SK-N-SH treated with all-trans-retinoic acid at 6 μM for 48 hours (cell line): Measurements from ENCODE around the gene SKI.

ENCODE experiments used
- ATAC-seq: fragments of 200-7000 bp; cut with Tn5 transposase; 3 replicates; pipeline ENCODE4 v1.9.1; 2020; ENCODE audit warnings: mild to moderate bottlenecking, moderate library complexity
- ARNTL ChIP-seq: fragments of 450-650 bp; formaldehyde crosslinking; IDR thresholded peaks from 2 replicates; pipeline ENCODE4 v1.5.0; 2020; ENCODE audit warnings: low read depth, mild to moderate bottlenecking, moderate library complexity, borderline replicate concordance
- BACH2 ChIP-seq: fragments of 250-450 bp; sonication (Bioruptor Pico); IDR thresholded peaks from 2 replicates; pipeline ENCODE4 v1.9.0; 2021; ENCODE audit warnings: mild to moderate bottlenecking, borderline replicate concordance
- CSDC2 ChIP-seq: fragments of 250-450 bp; sonication (Bioruptor Pico); IDR thresholded peaks from 2 replicates; pipeline ENCODE4 v1.5.0; 2020; ENCODE audit warnings: mild to moderate bottlenecking, moderate library complexity
- ESRRG ChIP-seq: fragments of 250-450 bp; sonication (Bioruptor Pico); IDR thresholded peaks from 2 replicates; pipeline ENCODE4 v1.6.1; 2021; ENCODE audit warnings: mild to moderate bottlenecking
- GLIS3 ChIP-seq: fragments of 250-450 bp; sonication (Bioruptor Pico); IDR thresholded peaks from 2 replicates; pipeline ENCODE4 v1.5.0; 2020; ENCODE audit warnings: mild to moderate bottlenecking, moderate library complexity
- ISL1 ChIP-seq: fragments of 250-450 bp; sonication (Bioruptor Pico); IDR thresholded peaks from 2 replicates; pipeline ENCODE4 v2.1.2; 2022; ENCODE audit warnings: mild to moderate bottlenecking, moderate library complexity
- OSR1 ChIP-seq: fragments of 250-450 bp; sonication (Bioruptor Pico); IDR thresholded peaks from 2 replicates; pipeline ENCODE4 v1.8.0; 2022; ENCODE audit warnings: moderate library complexity, mild to moderate bottlenecking, inconsistent platforms
- PPARA ChIP-seq: fragments of 250-450 bp; sonication (Bioruptor Pico); IDR thresholded peaks from 2 replicates; pipeline ENCODE4 v1.5.0; 2020; ENCODE audit warnings: mild to moderate bottlenecking, borderline replicate concordance
- RARB ChIP-seq: fragments of 250-450 bp; sonication (Bioruptor Pico); IDR thresholded peaks from 2 replicates; pipeline ENCODE4 v1.8.0; 2021; ENCODE audit warnings: mild to moderate bottlenecking, moderate library complexity
- SNAI2 ChIP-seq: fragments of 250-450 bp; sonication (Bioruptor Pico); IDR thresholded peaks from 2 replicates; pipeline ENCODE4 v1.5.0; 2020; ENCODE audit warnings: mild to moderate bottlenecking, moderate library complexity
- TCF4 ChIP-seq: fragments of 250-450 bp; sonication (Bioruptor Pico); IDR thresholded peaks from 2 replicates; pipeline ENCODE4 v1.8.0; 2021; ENCODE audit warnings: mild to moderate bottlenecking, moderate library complexity, borderline replicate concordance
- TOX ChIP-seq: fragments of 250-450 bp; sonication (Bioruptor Pico); IDR thresholded peaks from 2 replicates; pipeline ENCODE4 v1.8.0; 2021; ENCODE audit warnings: mild to moderate bottlenecking, moderate library complexity, borderline replicate concordance
- ZC3H10 ChIP-seq: fragments of 250-450 bp; sonication (Bioruptor Pico); IDR thresholded peaks from 2 replicates; pipeline ENCODE4 v1.5.1; 2021; ENCODE audit warnings: mild to moderate bottlenecking, moderate library complexity
- ZFP3 ChIP-seq: fragments of 250-450 bp; sonication (Bioruptor Pico); IDR thresholded peaks from 2 replicates; pipeline ENCODE4 v1.5.0; 2020; ENCODE audit warnings: mild to moderate bottlenecking, moderate library complexity
- ZNF565 ChIP-seq: fragments of 450-650 bp; formaldehyde crosslinking; conservative IDR thresholded peaks from 2 replicates; pipeline ENCODE4 v1.5.0; 2020; ENCODE audit warnings: low read depth, mild to moderate bottlenecking, moderate library complexity
- ZNF70 ChIP-seq: fragments of 450-650 bp; formaldehyde crosslinking; IDR thresholded peaks from 2 replicates; pipeline ENCODE4 v1.5.0; 2020; ENCODE audit warnings: mild to moderate bottlenecking, moderate library complexity
- TF ChIP-seq, protein P1 (sequence below): fragments of 250-450 bp; sonication (Bioruptor Pico); IDR thresholded peaks from 2 replicates; pipeline ENCODE4 v1.5.1; 2020; ENCODE audit warnings: low read depth, mild to moderate bottlenecking, moderate library complexity
- TF ChIP-seq, protein P2 (sequence below): fragments of 250-450 bp; sonication (Bioruptor Pico); IDR thresholded peaks from 2 replicates; pipeline ENCODE4 v1.5.1; 2021; ENCODE audit warnings: mild to moderate bottlenecking, moderate library complexity
- TF ChIP-seq, protein P3 (sequence below): fragments of 250-450 bp; sonication (Bioruptor Pico); IDR thresholded peaks from 2 replicates; pipeline ENCODE4 v1.5.0; 2020; ENCODE audit warnings: mild to moderate bottlenecking, moderate library complexity
- TF ChIP-seq, protein P4 (sequence below): fragments of 250-450 bp; sonication (Bioruptor Pico); IDR thresholded peaks from 2 replicates; pipeline ENCODE4 v1.8.0; 2020; ENCODE audit warnings: mild to moderate bottlenecking, moderate library complexity, borderline replicate concordance
- TF ChIP-seq, protein P5 (sequence below): fragments of 250-450 bp; sonication (Bioruptor Pico); IDR thresholded peaks from 2 replicates; pipeline ENCODE4 v1.8.0; 2021; ENCODE audit warnings: low read depth, mild to moderate bottlenecking, moderate library complexity, borderline replicate concordance

The SKI gene

DNA sequence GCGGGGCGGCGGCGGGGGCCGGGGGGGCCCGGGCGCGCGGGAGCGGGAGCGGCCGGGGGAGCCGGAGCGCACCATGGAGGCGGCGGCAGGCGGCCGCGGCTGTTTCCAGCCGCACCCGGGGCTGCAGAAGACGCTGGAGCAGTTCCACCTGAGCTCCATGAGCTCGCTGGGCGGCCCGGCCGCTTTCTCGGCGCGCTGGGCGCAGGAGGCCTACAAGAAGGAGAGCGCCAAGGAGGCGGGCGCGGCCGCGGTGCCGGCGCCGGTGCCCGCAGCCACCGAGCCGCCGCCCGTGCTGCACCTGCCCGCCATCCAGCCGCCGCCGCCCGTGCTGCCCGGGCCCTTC is 546 bp downstream of the SKI start:
- TF ChIP-seq TOX (no peak), ZC3H10 (no peak), ARNTL (CRISPR knock-in tag) (no peak), RARB (CRISPR knock-in tag) (no peak), TCF4 (CRISPR knock-in tag) (no peak), GLIS3 (CRISPR knock-in tag) (no peak), ISL1 (CRISPR knock-in tag) (no peak), ZNF70 (CRISPR knock-in tag) (no peak), OSR1 (CRISPR knock-in tag) (no peak)
- TF ChIP-seq, protein P1, sequence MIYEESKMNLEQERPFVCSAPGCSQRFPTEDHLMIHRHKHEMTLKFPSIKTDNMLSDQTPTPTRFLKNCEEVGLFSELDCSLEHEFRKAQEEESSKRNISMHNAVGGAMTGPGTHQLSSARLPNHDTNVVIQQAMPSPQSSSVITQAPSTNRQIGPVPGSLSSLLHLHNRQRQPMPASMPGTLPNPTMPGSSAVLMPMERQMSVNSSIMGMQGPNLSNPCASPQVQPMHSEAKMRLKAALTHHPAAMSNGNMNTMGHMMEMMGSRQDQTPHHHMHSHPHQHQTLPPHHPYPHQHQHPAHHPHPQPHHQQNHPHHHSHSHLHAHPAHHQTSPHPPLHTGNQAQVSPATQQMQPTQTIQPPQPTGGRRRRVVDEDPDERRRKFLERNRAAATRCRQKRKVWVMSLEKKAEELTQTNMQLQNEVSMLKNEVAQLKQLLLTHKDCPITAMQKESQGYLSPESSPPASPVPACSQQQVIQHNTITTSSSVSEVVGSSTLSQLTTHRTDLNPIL: no peak
- TF ChIP-seq, protein P2, sequence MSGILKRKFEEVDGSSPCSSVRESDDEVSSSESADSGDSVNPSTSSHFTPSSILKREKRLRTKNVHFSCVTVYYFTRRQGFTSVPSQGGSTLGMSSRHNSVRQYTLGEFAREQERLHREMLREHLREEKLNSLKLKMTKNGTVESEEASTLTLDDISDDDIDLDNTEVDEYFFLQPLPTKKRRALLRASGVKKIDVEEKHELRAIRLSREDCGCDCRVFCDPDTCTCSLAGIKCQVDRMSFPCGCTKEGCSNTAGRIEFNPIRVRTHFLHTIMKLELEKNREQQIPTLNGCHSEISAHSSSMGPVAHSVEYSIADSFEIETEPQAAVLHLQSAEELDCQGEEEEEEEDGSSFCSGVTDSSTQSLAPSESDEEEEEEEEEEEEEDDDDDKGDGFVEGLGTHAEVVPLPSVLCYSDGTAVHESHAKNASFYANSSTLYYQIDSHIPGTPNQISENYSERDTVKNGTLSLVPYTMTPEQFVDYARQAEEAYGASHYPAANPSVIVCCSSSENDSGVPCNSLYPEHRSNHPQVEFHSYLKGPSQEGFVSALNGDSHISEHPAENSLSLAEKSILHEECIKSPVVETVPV (CRISPR knock-in tag): no peak
- TF ChIP-seq, protein P3, sequence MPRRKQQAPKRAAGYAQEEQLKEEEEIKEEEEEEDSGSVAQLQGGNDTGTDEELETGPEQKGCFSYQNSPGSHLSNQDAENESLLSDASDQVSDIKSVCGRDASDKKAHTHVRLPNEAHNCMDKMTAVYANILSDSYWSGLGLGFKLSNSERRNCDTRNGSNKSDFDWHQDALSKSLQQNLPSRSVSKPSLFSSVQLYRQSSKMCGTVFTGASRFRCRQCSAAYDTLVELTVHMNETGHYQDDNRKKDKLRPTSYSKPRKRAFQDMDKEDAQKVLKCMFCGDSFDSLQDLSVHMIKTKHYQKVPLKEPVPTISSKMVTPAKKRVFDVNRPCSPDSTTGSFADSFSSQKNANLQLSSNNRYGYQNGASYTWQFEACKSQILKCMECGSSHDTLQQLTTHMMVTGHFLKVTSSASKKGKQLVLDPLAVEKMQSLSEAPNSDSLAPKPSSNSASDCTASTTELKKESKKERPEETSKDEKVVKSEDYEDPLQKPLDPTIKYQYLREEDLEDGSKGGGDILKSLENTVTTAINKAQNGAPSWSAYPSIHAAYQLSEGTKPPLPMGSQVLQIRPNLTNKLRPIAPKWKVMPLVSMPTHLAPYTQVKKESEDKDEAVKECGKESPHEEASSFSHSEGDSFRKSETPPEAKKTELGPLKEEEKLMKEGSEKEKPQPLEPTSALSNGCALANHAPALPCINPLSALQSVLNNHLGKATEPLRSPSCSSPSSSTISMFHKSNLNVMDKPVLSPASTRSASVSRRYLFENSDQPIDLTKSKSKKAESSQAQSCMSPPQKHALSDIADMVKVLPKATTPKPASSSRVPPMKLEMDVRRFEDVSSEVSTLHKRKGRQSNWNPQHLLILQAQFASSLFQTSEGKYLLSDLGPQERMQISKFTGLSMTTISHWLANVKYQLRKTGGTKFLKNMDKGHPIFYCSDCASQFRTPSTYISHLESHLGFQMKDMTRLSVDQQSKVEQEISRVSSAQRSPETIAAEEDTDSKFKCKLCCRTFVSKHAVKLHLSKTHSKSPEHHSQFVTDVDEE: no peak
- TF ChIP-seq, protein P4, sequence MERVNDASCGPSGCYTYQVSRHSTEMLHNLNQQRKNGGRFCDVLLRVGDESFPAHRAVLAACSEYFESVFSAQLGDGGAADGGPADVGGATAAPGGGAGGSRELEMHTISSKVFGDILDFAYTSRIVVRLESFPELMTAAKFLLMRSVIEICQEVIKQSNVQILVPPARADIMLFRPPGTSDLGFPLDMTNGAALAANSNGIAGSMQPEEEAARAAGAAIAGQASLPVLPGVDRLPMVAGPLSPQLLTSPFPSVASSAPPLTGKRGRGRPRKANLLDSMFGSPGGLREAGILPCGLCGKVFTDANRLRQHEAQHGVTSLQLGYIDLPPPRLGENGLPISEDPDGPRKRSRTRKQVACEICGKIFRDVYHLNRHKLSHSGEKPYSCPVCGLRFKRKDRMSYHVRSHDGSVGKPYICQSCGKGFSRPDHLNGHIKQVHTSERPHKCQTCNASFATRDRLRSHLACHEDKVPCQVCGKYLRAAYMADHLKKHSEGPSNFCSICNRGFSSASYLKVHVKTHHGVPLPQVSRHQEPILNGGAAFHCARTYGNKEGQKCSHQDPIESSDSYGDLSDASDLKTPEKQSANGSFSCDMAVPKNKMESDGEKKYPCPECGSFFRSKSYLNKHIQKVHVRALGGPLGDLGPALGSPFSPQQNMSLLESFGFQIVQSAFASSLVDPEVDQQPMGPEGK: no peak
- ATAC-seq: no peak

DNA sequence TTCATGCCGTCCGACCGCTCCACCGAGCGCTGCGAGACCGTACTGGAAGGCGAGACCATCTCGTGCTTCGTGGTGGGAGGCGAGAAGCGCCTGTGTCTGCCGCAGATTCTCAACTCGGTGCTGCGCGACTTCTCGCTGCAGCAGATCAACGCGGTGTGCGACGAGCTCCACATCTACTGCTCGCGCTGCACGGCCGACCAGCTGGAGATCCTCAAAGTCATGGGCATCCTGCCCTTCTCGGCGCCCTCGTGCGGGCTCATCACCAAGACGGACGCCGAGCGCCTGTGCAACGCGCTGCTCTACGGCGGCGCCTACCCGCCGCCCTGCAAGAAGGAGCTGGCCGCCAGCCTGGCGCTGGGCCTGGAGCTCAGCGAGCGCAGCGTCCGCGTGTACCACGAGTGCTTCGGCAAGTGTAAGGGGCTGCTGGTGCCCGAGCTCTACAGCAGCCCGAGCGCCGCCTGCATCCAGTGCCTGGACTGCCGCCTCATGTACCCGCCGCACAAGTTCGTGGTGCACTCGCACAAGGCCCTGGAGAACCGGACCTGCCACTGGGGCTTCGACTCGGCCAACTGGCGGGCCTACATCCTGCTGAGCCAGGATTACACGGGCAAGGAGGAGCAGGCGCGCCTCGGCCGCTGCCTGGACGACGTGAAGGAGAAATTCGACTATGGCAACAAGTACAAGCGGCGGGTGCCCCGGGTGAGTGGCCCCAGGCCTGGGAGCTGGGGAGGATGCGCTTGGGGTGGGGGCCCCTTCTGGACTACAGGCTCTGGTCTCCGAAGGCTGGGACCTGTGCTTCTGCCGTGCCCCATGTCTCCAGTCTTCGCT is 1.1 kb downstream of the SKI start:
- TF ChIP-seq ARNTL (CRISPR knock-in tag) (no peak), ZC3H10 (no peak), CSDC2 (CRISPR knock-in tag) (no peak), SNAI2 (CRISPR knock-in tag) (no peak), BACH2 (CRISPR knock-in tag) (no peak), PPARA (CRISPR knock-in tag) (no peak), ESRRG (CRISPR knock-in tag) (no peak), ZFP3 (CRISPR knock-in tag) (no peak), ZNF565 (CRISPR knock-in tag) (no peak)
- TF ChIP-seq, all 23 proteins: peak for 0
- ATAC-seq: peak; percentile 24

DNA sequence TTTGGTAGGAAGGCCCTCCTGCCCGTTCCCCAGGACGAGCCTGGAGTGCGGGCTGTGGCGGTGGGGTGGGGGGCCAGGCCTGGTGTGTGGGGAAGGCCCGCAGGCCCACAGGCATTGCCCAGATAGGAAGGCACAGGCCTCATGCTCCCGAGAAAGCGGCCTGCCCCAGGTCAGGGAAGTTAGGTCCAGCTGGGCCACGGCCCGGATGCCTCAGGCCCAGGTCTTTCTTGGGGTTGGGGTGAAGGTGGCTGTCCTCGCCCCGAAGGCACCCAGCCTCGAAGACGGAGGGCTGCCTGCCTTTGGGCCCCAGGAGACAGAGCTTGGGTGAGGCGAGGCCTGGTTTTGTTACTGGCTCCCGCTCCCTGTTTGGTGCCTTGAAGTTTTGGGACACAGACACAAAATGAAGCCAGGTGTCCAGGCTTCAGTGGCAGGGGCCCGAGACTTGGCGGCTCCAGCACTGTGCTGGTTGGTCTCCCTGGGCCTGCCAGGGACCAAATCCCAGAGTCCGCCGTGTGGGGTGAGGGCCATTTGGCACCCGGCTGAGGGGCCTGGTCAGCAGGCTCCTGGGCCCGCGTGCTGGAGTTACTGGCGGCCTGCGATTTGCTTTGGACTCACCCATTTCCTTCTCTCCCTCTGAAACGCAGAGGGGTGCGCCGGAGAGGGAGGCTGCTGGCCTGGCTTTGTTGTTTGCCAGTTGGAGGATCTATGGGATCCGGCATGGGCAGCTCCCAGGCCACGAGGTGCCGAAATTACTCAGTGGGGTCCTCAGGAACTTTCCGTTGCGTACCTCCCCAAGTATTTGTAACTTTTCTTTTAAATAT is 2.0 kb downstream of the SKI start:
- ATAC-seq: peak; percentile 13

More for the DNA sequence above, 2.0 kb downstream of the SKI start:
- TF ChIP-seq, protein P5, sequence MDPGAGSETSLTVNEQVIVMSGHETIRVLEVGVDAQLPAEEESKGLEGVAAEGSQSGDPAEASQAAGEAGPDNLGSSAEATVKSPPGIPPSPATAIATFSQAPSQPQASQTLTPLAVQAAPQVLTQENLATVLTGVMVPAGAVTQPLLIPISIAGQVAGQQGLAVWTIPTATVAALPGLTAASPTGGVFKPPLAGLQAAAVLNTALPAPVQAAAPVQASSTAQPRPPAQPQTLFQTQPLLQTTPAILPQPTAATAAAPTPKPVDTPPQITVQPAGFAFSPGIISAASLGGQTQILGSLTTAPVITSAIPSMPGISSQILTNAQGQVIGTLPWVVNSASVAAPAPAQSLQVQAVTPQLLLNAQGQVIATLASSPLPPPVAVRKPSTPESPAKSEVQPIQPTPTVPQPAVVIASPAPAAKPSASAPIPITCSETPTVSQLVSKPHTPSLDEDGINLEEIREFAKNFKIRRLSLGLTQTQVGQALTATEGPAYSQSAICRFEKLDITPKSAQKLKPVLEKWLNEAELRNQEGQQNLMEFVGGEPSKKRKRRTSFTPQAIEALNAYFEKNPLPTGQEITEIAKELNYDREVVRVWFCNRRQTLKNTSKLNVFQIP (CRISPR knock-in tag): no peak
- TF ChIP-seq TCF4 (CRISPR knock-in tag): no peak
- TF ChIP-seq, protein P1: no peak
- TF ChIP-seq, protein P4: no peak
